ENCODE results near the gene KLHL30.

DNA sequence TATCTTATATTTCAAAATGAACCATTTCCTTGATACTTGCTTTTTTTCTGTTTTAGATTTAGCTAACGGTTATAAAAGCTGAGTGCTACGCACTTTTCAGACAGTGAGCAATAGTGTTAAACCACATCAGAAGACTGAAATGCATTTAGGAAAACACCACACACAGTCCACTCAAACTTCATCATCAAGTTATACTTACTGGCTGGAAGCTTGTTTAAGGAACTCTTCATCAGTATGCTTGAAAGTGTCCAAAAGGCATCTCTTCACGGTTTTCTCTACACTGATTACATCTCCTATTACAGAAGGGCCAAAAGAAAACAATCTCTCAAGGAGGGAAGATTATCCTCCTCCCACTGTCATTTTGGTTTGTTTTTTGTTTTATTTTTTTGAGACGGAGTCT is 45.4 kb downstream of the KLHL30 start:
- TF ChIP-seq CTCF (IDR thresholded peaks at IDR 0.05 in 2 of 3, conservative IDR thresholded peaks at IDR 0.05 in 1 of 3; ENCODE audit: borderline replicate concordance in 1 of 3, insufficient read depth in 1 of 3, low read depth in 2 of 3, low read length in 2 of 3) (no peak), FOSL1 (IDR thresholded peaks at IDR 0.05; ENCODE audit: low read depth) (no peak), POLR2A (IDR thresholded peaks at IDR 0.05; ENCODE audit: borderline replicate concordance, extremely low read depth, insufficient read depth, insufficient read length) (no peak), EZH2phosphoT487 (IDR thresholded peaks at IDR 0.05; ENCODE audit: borderline replicate concordance) (no peak)
